ENCODE measurements around the gene GPR55.

DNA sequence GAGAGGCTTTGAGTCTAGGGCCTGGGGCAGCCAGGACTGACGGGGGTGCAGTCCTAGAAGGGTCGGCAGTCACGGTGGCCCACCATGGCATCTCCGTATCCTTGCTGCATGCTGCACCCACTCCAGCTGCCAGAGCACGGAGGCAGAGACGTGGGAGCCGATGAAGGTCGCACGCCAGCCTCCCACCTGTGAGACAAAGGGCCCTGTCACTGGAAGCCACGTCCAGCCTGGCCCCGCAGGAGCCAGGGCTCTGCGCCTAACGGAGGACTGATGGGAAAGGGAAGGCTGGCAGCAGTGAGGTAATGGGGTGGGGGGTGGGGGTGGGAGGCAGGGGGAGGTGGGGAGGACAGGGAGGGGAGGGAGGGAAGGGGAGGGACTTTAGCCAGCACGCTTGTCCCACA is 38.4 kb downstream of the GPR55 start:
- TF ChIP-seq POLR2A (IDR thresholded peaks at IDR 0.05) (no peak), EP300 (IDR thresholded peaks at IDR 0.05) (no peak), POLR2AphosphoS5 (IDR thresholded peaks at IDR 0.05) (no peak)
- TF ChIP-seq, protein P1, sequence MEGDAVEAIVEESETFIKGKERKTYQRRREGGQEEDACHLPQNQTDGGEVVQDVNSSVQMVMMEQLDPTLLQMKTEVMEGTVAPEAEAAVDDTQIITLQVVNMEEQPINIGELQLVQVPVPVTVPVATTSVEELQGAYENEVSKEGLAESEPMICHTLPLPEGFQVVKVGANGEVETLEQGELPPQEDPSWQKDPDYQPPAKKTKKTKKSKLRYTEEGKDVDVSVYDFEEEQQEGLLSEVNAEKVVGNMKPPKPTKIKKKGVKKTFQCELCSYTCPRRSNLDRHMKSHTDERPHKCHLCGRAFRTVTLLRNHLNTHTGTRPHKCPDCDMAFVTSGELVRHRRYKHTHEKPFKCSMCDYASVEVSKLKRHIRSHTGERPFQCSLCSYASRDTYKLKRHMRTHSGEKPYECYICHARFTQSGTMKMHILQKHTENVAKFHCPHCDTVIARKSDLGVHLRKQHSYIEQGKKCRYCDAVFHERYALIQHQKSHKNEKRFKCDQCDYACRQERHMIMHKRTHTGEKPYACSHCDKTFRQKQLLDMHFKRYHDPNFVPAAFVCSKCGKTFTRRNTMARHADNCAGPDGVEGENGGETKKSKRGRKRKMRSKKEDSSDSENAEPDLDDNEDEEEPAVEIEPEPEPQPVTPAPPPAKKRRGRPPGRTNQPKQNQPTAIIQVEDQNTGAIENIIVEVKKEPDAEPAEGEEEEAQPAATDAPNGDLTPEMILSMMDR (IDR thresholded peaks at IDR 0.05): no peak

Measured in stomach (tissue), 4 donors.